Mesendoderm (in vitro differentiated cells): ENCODE data around the gene DHX35.

Experiments used
- DNase-seq: peaks from one replicate; pipeline ENCODE4 v3.0.0; 2013
- H2AK5ac ChIP-seq: 2 replicates; pipeline ENCODE4 v1.6.1; 2013; ENCODE audit warnings: low read length, inconsistent platforms
- H2BK120ac ChIP-seq: 2 replicates; pipeline ENCODE4 v1.6.1; 2013; ENCODE audit warnings: low read depth, mild to moderate bottlenecking, low read length, moderate library complexity, mixed read lengths
- H2BK15ac ChIP-seq: replicated peaks from 2 replicates; pipeline ENCODE4 v1.6.1; 2013; ENCODE audit warnings: low read depth, mild to moderate bottlenecking, moderate library complexity
- H2BK5ac ChIP-seq: 2 replicates; pipeline ENCODE4 v1.6.1; 2013; ENCODE audit warnings: low read length, inconsistent platforms
- H3K18ac ChIP-seq: 2 replicates; pipeline ENCODE4 v1.6.1; 2013; ENCODE audit warnings: mild to moderate bottlenecking, low read length, mixed read lengths
- H3K23ac ChIP-seq: one replicate; pipeline ENCODE4 v1.6.1; 2013; ENCODE audit warnings: low read length
- H3K27ac ChIP-seq: 2 replicates; pipeline ENCODE4 v1.5.1; 2013; ENCODE audit warnings: low read depth, mild to moderate bottlenecking, inconsistent platforms, low read length, moderate library complexity
- H3K27me3 ChIP-seq: 2 replicates; pipeline ENCODE4 v1.6.1; 2013; ENCODE audit warnings: low read length, control low read depth, mild to moderate bottlenecking, inconsistent platforms; ENCODE audit not compliant: insufficient read depth, poor library complexity
- H3K36me3 ChIP-seq: 2 replicates; pipeline ENCODE4 v1.6.1; 2013; ENCODE audit warnings: low read length, inconsistent platforms; ENCODE audit not compliant: control insufficient read depth, insufficient read depth
- H3K4ac ChIP-seq: one replicate; pipeline ENCODE4 v1.6.1; 2013; ENCODE audit warnings: low read depth, mild to moderate bottlenecking, low read length, moderate library complexity
- H3K4me1 ChIP-seq: 2 replicates; pipeline ENCODE4 v1.6.1; 2013; ENCODE audit warnings: low read depth, low read length, inconsistent platforms; ENCODE audit not compliant: control insufficient read depth
- H3K4me2 ChIP-seq: 2 replicates; pipeline ENCODE4 v1.6.1; 2013; ENCODE audit warnings: low read length
- H3K4me3 ChIP-seq: 2 replicates; pipeline ENCODE4 v1.5.1; 2013; ENCODE audit warnings: mild to moderate bottlenecking, low read length
- H3K56ac ChIP-seq: one replicate; pipeline ENCODE4 v1.6.1; 2013; ENCODE audit warnings: low read length
- H3K79me1 ChIP-seq: 2 replicates; pipeline ENCODE4 v1.6.1; 2013; ENCODE audit warnings: low read length, inconsistent platforms
- H3K79me2 ChIP-seq: 2 replicates; pipeline ENCODE4 v1.6.1; 2013; ENCODE audit warnings: mild to moderate bottlenecking, low read length; ENCODE audit not compliant: control insufficient read depth, insufficient read depth
- H3K9ac ChIP-seq: 2 replicates; pipeline ENCODE4 v1.6.1; 2013; ENCODE audit warnings: low read length, inconsistent platforms
- H4K5ac ChIP-seq: one replicate; pipeline ENCODE4 v1.6.1; 2013; ENCODE audit warnings: low read length
- H4K8ac ChIP-seq: one replicate; pipeline ENCODE4 v1.6.1; 2013; ENCODE audit warnings: low read depth, mild to moderate bottlenecking, control low read depth, low read length, moderate library complexity
- WGBS: extraction: QIAGEN DNeasy Blood & Tissue Kit; methylation state at CpG from one replicate; pipeline ENCODE4 v1.1.7; 2013; ENCODE audit warnings: low lambda C conversion rate, missing lambda C conversion rate; ENCODE audit not compliant: insufficient coverage; ENCODE audit errors: extremely low coverage; 5-methylcytosine and 5-hydroxymethylcytosine counted together

The DHX35 gene

GRCh38 chr20:39067526-39068216 lies 105.5 kb downstream of the DHX35 start:
- Histone ChIP-seq H4K8ac (no peak overlapping the region), H3K18ac (no peak overlapping the region), H4K5ac (no peak overlapping the region), H3K4me1 (no peaks in the 10 kb centered on the region), H3K27me3 (no peaks in the 10 kb centered on the region), H3K4me3 (no peak overlapping the region), H3K4ac (no peak overlapping the region), H3K79me1 (no peaks in the 10 kb centered on the region), H3K27ac (no peak overlapping the region), H3K4me2 (no peak overlapping the region), H3K56ac (no peak overlapping the region), H2BK120ac (no peak overlapping the region), H2BK5ac (no peak overlapping the region), H2BK15ac (no peak overlapping the region), H3K23ac (no peak overlapping the region), H3K36me3 (no peaks in the 10 kb centered on the region), H2AK5ac (no peak overlapping the region), H3K79me2 (no peaks in the 10 kb centered on the region), H3K9ac (no peak overlapping the region)
- DNase-seq = no peak
- no CpG with 5 or more reads among the region's 5 CpGs for WGBS

- Histone ChIP-seq H3K18ac (no peak overlapping the region), H2BK5ac (no peak overlapping the region), H3K79me1 (no peaks in the 10 kb centered on the region), H3K23ac (no peak overlapping the region), H3K56ac (no peak overlapping the region), H3K9ac (no peak overlapping the region), H3K4me2 (no peak overlapping the region), H3K27ac (no peak overlapping the region), H4K5ac (no peak overlapping the region), H2BK120ac (no peak overlapping the region), H2AK5ac (no peak overlapping the region), H4K8ac (no peak overlapping the region), H3K4me1 (no peaks in the 10 kb centered on the region), H3K4me3 (no peak overlapping the region), H3K79me2 (no peaks in the 10 kb centered on the region), H3K27me3 (no peaks in the 10 kb centered on the region), H2BK15ac (no peak overlapping the region), H3K36me3 (no peaks in the 10 kb centered on the region), H3K4ac (no peak overlapping the region)
- no CpG with 5 or more reads among the region's 6 CpGs for WGBS
- DNase-seq = no peak
Observed at GRCh38 chr20:39069976-39070375, 107.8 kb downstream of the DHX35 start.

- no peak overlapping the region for H4K5ac ChIP-seq
- H3K4me2 ChIP-seq = no peak overlapping the region
- no peaks in the 10 kb centered on the region for H3K4me1 ChIP-seq
- no peak for DNase-seq
- H3K56ac ChIP-seq = no peak overlapping the region
- no peak overlapping the region for H4K8ac ChIP-seq
- H3K4me3 ChIP-seq = no peak overlapping the region
- no peak overlapping the region for H3K4ac ChIP-seq
- no peak overlapping the region for H2BK5ac ChIP-seq
- H2BK15ac ChIP-seq = no peak overlapping the region
- no peak overlapping the region for H2AK5ac ChIP-seq
- H3K27me3 ChIP-seq = no peaks in the 10 kb centered on the region
- H2BK120ac ChIP-seq = no peak overlapping the region
- H3K9ac ChIP-seq = no peak overlapping the region
- H3K79me1 ChIP-seq = no peaks in the 10 kb centered on the region
- no peaks in the 10 kb centered on the region for H3K36me3 ChIP-seq
- no peak overlapping the region for H3K23ac ChIP-seq
- no peak overlapping the region for H3K27ac ChIP-seq
- no peaks in the 10 kb centered on the region for H3K79me2 ChIP-seq
- WGBS = no CpG with 5 or more reads among the region's 7 CpGs
- H3K18ac ChIP-seq = no peak overlapping the region
Observed at GRCh38 chr20:39070484-39071231, 108.5 kb downstream of the DHX35 start.

GRCh38 chr20:39072132-39072531 lies 110.0 kb downstream of the DHX35 start:
- no peaks in the 10 kb centered on the region for H3K27me3 ChIP-seq
- no peak overlapping the region for H3K4me2 ChIP-seq
- H2BK5ac ChIP-seq = no peak overlapping the region
- no peak overlapping the region for H2AK5ac ChIP-seq
- no peak overlapping the region for H3K23ac ChIP-seq
- H3K36me3 ChIP-seq = no peaks in the 10 kb centered on the region
- H4K5ac ChIP-seq = no peak overlapping the region
- WGBS = no CpG with 5 or more reads among the region's 11 CpGs
- H3K4me3 ChIP-seq = no peak overlapping the region
- H3K79me2 ChIP-seq = no peaks in the 10 kb centered on the region
- H3K4ac ChIP-seq = no peak overlapping the region
- no peak overlapping the region for H3K9ac ChIP-seq
- no peak overlapping the region for H3K27ac ChIP-seq
- DNase-seq = no peak
- H3K56ac ChIP-seq = no peak overlapping the region
- H2BK15ac ChIP-seq = no peak overlapping the region
- no peaks in the 10 kb centered on the region for H3K4me1 ChIP-seq
- no peaks in the 10 kb centered on the region for H3K79me1 ChIP-seq
- H3K18ac ChIP-seq = no peak overlapping the region
- no peak overlapping the region for H2BK120ac ChIP-seq
- no peak overlapping the region for H4K8ac ChIP-seq

- Histone ChIP-seq H3K56ac (no peak overlapping the region), H4K5ac (no peak overlapping the region), H2AK5ac (no peak overlapping the region), H2BK120ac (no peak overlapping the region), H3K36me3 (no peaks in the 10 kb centered on the region), H3K27ac (no peak overlapping the region), H2BK15ac (no peak overlapping the region), H3K4me2 (no peak overlapping the region), H3K4me1 (no peaks in the 10 kb centered on the region), H3K23ac (no peak overlapping the region), H3K79me1 (no peaks in the 10 kb centered on the region), H3K18ac (no peak overlapping the region), H3K79me2 (no peaks in the 10 kb centered on the region), H3K9ac (no peak overlapping the region), H4K8ac (no peak overlapping the region), H3K4ac (no peak overlapping the region), H3K27me3 (no peaks in the 10 kb centered on the region), H3K4me3 (no peak overlapping the region), H2BK5ac (no peak overlapping the region)
- no peak for DNase-seq
- WGBS = no CpG with 5 or more reads among the region's 2 CpGs
Observed at GRCh38 chr20:39072653-39073052, 110.5 kb downstream of the DHX35 start.
